Endodermal cell (in vitro differentiated cells): ENCODE measurements around the gene FAM131A. TPM values are rescaled to one million over a fixed set of nuclear protein-coding genes. Genes with fewer than 3 reads are reported as not detected.

Experiments used
- DNase-seq: peaks from one replicate; pipeline ENCODE4 v3.0.0-alpha.2; 2017
- H3K27ac ChIP-seq: 2 replicates; pipeline ENCODE4 v1.5.1; 2013; ENCODE audit warnings: mild to moderate bottlenecking, low read depth, low read length, moderate library complexity
- H3K27me3 ChIP-seq: 2 replicates; pipeline ENCODE4 v1.6.1; 2013; ENCODE audit warnings: mild to moderate bottlenecking, low read length, moderate library complexity; ENCODE audit not compliant: insufficient read depth, control insufficient read depth, poor library complexity, severe bottlenecking
- H3K36me3 ChIP-seq: 2 replicates; pipeline ENCODE4 v1.7.0; 2013; ENCODE audit warnings: mild to moderate bottlenecking, low read length, moderate library complexity; ENCODE audit not compliant: control insufficient read depth, insufficient read depth
- H3K4me1 ChIP-seq: one replicate; pipeline ENCODE4 v1.7.0; 2013; ENCODE audit warnings: low read length; ENCODE audit not compliant: control insufficient read depth, insufficient read depth
- H3K4me3 ChIP-seq: 2 replicates; pipeline ENCODE4 v1.5.1; 2013; ENCODE audit warnings: mild to moderate bottlenecking, low read length, moderate library complexity
- H3K9ac ChIP-seq: 2 replicates; pipeline ENCODE4 v1.6.1; 2013; ENCODE audit warnings: mild to moderate bottlenecking, low read length, moderate library complexity; ENCODE audit not compliant: poor library complexity, severe bottlenecking; ENCODE audit errors: extremely low read depth
- H3K9me3 ChIP-seq: 2 replicates; pipeline ENCODE4 v1.6.1; 2013; ENCODE audit warnings: mild to moderate bottlenecking, low read length, moderate library complexity; ENCODE audit not compliant: control insufficient read depth
- H3K27ac Mint-ChIP-seq: 2 replicates; pipeline ENCODE4 v1.8.0; 2020; ENCODE audit warnings: mixed read lengths
- H3K27me3 Mint-ChIP-seq: 2 replicates; pipeline ENCODE4 v1.8.0; 2021; ENCODE audit warnings: mild to moderate bottlenecking, mixed read lengths; ENCODE audit not compliant: insufficient read depth
- H3K36me3 Mint-ChIP-seq: 2 replicates; pipeline ENCODE4 v1.8.0; 2020; ENCODE audit warnings: low read depth, mixed read lengths
- H3K4me1 Mint-ChIP-seq: 2 replicates; pipeline ENCODE4 v1.8.0; 2020; ENCODE audit warnings: mixed read lengths
- H3K4me3 Mint-ChIP-seq: 2 replicates; pipeline ENCODE4 v1.8.0; 2020; ENCODE audit warnings: mild to moderate bottlenecking, moderate library complexity, mixed read lengths
- H3K9me3 Mint-ChIP-seq: 2 replicates; pipeline ENCODE4 v1.8.0; 2020; ENCODE audit warnings: mild to moderate bottlenecking, mixed read lengths
- WGBS, 2 experiments: methylation state at CpG; one replicate each; pipeline versions ENCODE4 v1.1.5 to v1.1.7; 2013; ENCODE audit warnings: missing lambda C conversion rate in 2 of 2, mixed read lengths in 1 of 2; ENCODE audit not compliant: insufficient coverage in 1 of 2, insufficient read length in 1 of 2; 5-methylcytosine and 5-hydroxymethylcytosine counted together
- total RNA-seq, 2 donors: library from RNA; stranded (reverse); fragmentation: NEBNext Ultra II Directional in 1 of 2; extraction: Animal tissue kit (Norgen Biotek cat#: 25700) in 1 of 2; gene quantifications; 2 replicates in 1 of 2; 3 replicates in 1 of 2; pipeline ENCODE4 v1.2.1, GENCODE V29; 2021
- TF ChIP-seq, protein P1 (sequence below): fragments of 200-600 bp; sonication (generic); conservative IDR thresholded peaks from 2 replicates; pipeline ENCODE4 v1.5.0; 2021; ENCODE audit warnings: antibody characterized with exemption, mild to moderate bottlenecking

The FAM131A gene
- total RNA-seq, 2 donors from 2014 or later = 18.3 to 24.1 TPM

DNA sequence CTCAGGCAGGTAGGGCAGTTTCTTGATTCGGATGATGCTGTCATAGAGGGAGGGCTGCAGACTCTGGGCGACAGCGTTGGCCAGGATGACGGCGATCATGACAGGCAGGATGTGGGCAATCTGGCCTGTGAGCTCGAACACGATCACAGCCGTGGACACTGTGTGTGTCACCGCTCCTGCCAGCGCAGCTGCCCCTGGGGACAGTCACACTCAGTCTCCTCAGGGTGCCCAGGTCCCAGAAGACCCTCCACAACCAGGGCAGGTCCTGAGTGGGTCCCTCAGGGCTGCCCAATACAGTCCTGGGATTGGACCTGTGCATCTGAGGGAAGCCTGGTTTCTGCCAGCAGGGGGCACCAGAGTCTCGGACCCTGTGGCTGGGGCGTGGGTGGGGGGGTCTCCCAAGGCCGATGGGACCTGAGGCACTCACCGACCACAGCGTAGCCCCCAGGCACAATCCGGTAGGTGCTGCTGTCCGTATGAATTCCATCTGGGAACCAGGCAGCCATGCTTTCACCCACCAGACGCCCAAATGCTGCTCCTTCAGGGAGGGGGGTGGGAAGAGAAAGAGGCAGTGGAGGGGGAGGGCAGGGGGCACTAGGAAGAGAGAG, 16.8 kb downstream of the FAM131A start:
- H3K9me3 Mint-ChIP-seq = no peaks in the 10 kb centered on the region
- H3K4me3 Mint-ChIP-seq = no peak overlapping the region
- H3K9me3 ChIP-seq = no peaks in the 10 kb centered on the region
- H3K4me3 ChIP-seq = no peak overlapping the region
- H3K4me1 Mint-ChIP-seq = peaks cover 29% of the 10 kb centered on the region
- no peaks in the 10 kb centered on the region for H3K27me3 ChIP-seq
- WGBS, 2 experiments = 81 to 88% methylated on average over 11 to 18 of the region's 18 CpGs
- no peaks in the 10 kb centered on the region for H3K27me3 Mint-ChIP-seq
- peaks cover 47% of the 10 kb centered on the region for H3K36me3 Mint-ChIP-seq
- H3K4me1 ChIP-seq = peaks cover 12% of the 10 kb centered on the region
- peaks cover 67% of the 10 kb centered on the region for H3K36me3 ChIP-seq
- TF ChIP-seq, protein P1, sequence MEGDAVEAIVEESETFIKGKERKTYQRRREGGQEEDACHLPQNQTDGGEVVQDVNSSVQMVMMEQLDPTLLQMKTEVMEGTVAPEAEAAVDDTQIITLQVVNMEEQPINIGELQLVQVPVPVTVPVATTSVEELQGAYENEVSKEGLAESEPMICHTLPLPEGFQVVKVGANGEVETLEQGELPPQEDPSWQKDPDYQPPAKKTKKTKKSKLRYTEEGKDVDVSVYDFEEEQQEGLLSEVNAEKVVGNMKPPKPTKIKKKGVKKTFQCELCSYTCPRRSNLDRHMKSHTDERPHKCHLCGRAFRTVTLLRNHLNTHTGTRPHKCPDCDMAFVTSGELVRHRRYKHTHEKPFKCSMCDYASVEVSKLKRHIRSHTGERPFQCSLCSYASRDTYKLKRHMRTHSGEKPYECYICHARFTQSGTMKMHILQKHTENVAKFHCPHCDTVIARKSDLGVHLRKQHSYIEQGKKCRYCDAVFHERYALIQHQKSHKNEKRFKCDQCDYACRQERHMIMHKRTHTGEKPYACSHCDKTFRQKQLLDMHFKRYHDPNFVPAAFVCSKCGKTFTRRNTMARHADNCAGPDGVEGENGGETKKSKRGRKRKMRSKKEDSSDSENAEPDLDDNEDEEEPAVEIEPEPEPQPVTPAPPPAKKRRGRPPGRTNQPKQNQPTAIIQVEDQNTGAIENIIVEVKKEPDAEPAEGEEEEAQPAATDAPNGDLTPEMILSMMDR = peak; percentile 84
- no peak overlapping the region for H3K27ac ChIP-seq
- no peak overlapping the region for H3K9ac ChIP-seq
- H3K27ac Mint-ChIP-seq = no peak overlapping the region
- peak; percentile 90 for DNase-seq

DNA sequence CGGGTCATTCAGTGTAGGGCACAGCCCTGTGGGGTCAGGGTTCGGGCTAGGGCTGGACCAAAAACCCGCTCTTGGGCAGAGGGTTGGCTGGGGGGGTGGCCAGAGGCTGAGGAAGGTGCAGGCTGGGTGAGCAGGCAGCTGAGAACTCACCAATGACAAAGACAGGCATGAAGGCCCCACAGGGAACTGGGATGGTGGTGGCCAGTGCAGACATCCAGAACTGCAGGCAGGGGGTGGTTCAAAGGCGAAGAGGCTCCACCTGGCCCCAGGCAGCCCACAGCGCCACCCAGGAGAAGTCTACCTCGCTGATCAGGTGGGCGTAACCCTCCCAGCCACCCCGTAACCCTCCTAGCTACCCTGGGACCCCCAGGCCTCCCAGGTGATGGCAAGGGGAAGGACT, 17.4 kb downstream of the FAM131A start:
- H3K27ac ChIP-seq = no peak overlapping the region
- no peak overlapping the region for H3K9ac ChIP-seq
- DNase-seq = no peak
- Mint-ChIP-seq H3K36me3 (peaks cover 45% of the 10 kb centered on the region), H3K9me3 (no peaks in the 10 kb centered on the region), H3K27me3 (no peaks in the 10 kb centered on the region), H3K27ac (no peak overlapping the region), H3K4me1 (peaks cover 30% of the 10 kb centered on the region), H3K4me3 (no peak overlapping the region)
- H3K9me3 ChIP-seq = no peaks in the 10 kb centered on the region
- WGBS, 2 experiments = 86 to 90% methylated on average over 2 to 8 of the region's 8 CpGs
- H3K36me3 ChIP-seq = peaks cover 63% of the 10 kb centered on the region
- TF ChIP-seq, protein P1 = no peak
- H3K27me3 ChIP-seq = no peaks in the 10 kb centered on the region
- H3K4me1 ChIP-seq = peaks cover 12% of the 10 kb centered on the region
- no peak overlapping the region for H3K4me3 ChIP-seq

DNA sequence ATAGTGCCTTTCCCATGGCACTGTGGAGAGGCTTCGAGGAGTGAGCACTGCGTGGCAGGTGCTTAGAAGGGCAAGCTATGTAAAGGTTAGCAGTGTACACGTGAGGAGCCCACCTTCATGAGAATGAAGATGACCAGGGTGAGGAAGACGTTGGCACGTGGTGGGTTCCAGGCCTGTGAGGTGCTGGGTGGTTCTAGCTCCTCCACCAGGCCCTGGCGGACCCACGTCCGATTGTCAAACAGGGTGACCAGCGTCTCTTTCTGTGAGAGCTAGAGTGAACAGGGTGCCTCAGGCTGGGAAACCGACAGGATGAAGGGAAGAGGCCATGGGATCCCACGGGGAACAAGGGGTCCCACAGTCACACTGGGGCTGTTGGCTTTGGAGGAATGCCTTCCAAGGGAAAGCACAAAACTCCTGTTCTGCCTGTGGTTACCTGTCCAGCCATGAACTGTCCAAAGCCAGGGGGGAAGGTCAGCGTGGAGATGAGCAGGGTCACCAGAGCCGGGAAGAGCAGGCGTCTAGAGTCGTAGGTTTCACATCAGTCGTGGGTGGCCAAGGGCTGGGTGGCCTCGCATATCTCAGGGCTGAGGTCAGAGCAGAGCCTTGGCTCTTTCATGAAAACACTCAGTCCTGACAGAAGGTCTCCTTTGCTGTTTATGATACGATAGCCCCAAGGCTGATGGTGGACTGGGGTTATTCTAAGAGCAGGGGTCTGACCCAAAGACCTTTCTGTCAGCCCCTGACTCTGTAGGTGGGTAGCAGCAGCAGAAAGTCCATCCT, 18.1 kb downstream of the FAM131A start:
- TF ChIP-seq, protein P1 = no peak
- H3K9me3 ChIP-seq = no peaks in the 10 kb centered on the region
- DNase-seq = no peak
- H3K27me3 ChIP-seq = no peaks in the 10 kb centered on the region
- H3K27ac Mint-ChIP-seq = peak overlapping the region; percentile 40
- H3K9me3 Mint-ChIP-seq = no peaks in the 10 kb centered on the region
- H3K9ac ChIP-seq = no peak overlapping the region
- H3K36me3 ChIP-seq = peaks cover 57% of the 10 kb centered on the region
- H3K27ac ChIP-seq = no peak overlapping the region
- no peaks in the 10 kb centered on the region for H3K27me3 Mint-ChIP-seq
- H3K4me3 Mint-ChIP-seq = no peak overlapping the region
- peaks cover 40% of the 10 kb centered on the region for H3K36me3 Mint-ChIP-seq
- peaks cover 34% of the 10 kb centered on the region for H3K4me1 Mint-ChIP-seq
- WGBS, 2 experiments = 92 to 93% methylated on average over 15 to 18 of the region's 18 CpGs
- no peak overlapping the region for H3K4me3 ChIP-seq
- peaks cover 12% of the 10 kb centered on the region for H3K4me1 ChIP-seq
